Stimulated activated CD8-positive, alpha-beta memory T cell treated with anti-CD3 and anti-CD28 coated beads, Interleukin-7, amount 100 ng/mL, for 48 hours (primary cell): ENCODE data around the gene CIRBP.
"Not testable (repeated sequence)": the region's sequence is repeated elsewhere in the genome, so short reads cannot be mapped to it uniquely, and the experiment has no call there.

Source experiments
- DNase-seq, 2 donors: peaks; one replicate each; pipeline ENCODE4 v3.0.0-alpha.2; 2020; ENCODE audit warnings: low read depth in 1 of 2; ENCODE audit errors: extremely low read depth in 1 of 2

The CIRBP gene

DNA sequence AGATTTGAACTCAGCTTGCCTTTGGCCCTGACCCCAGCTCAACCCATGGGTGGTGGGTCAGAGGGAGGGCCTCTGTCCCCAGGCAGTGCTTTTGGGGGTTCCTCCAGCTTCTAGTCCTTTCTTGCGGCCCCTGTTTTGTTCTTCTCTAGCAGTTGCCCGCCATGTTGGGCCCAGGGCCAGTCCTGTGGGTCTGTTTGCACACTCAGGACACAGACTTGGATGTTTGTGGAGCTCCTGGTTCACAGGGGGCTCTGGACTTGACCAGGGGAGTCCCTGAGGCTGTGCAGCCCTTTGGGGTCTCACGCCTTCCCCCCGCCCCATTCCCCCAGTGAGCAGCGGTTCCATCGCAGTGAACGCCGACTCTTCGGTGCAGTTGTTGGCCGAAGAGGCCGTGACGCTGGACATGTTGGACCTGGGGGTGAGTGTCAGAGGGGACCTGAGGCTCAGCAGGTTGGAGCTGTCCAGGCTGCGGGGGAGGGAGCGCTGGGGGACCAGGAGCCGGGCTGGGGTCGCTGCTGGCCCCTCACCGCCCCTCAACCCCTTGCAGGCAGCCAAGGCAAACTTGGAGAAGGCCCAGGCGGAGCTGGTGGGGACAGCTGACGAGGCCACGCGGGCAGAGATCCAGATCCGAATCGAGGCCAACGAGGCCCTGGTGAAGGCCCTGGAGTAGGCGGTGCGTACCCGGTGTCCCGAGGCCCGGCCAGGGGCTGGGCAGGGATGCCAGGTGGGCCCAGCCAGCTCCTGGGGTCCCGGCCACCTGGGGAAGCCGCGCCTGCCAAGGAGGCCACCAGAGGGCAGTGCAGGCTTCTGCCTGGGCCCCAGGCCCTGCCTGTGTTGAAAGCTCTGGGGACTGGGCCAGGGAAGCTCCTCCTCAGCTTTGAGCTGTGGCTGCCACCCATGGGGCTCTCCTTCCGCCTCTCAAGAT, 25.1 kb upstream of the CIRBP start:
- DNase-seq: peak; percentile 71 to 75

DNA sequence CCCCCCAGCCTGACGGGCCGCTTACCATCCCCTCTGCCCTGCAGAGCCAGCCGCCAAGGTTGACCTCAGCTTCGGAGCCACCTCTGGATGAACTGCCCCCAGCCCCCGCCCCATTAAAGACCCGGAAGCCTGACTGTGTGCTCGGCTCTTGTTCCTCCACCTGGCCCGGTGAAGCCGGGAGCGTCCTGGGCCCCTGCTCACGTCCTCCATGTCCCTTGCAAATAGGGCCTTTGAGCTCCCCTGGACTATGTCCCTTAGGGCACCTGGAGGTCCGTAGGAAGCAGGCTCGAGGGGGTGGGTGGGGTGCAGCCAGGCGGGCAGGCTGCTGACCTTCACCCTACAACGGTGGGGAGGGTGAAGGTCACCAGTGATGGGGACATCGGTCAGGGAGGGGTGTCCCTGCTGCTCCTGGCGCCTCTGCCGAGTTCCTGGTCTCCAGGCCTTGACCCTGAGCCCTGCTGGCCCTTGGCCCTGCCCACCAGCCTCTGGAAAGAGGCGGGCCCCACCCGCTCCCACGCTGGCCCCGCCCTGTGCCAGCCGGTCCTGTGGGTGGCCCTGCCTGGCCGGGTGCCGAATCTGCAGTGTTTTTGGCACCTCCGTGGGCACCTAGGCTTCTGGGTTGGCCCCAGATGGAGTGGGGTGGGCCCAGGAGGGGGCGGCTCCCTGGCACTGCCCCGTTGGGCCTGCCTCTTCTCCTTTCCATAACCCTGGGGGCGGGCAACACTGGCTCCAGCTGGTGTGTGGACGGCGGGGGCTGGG, 24.3 kb upstream of the CIRBP start:
- no peak for DNase-seq

DNA sequence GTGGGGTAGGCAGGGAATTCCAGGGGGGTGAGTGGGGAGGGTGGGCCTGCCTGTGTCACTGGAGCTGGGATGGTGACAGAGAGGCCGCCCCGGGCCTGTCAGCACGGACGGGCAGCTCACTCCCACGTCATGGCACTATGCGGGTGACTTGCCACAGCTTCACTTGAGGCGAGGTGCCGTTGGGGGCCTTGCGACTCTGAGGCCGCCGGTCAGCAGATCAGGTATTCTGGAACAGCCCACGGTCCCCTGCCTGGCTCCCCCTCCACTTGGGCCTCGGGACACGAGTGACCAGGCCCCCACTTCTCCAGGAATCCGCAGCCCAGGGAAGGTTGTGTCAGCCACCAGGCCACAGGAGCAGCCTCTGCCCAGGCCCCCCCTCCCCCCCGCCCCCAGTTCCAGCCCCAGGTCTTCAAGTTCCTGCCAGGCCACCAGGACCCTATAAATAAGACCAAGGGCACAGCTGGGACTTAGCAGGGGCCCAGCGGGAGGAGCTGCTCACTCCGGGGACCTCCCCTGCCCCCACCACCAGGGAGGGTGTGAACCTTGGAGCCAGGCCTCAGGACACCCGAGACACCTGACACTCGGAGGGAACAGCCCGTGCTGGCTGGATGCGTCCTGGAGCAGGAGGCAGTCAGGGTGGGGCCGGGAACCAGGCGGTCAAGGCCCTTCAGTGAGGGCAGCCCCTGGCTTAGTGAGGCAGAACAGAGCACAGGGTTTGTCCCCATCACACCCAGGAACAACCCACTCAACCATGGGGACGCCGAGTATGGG, 23.5 kb upstream of the CIRBP start:
- DNase-seq: no peak

DNA sequence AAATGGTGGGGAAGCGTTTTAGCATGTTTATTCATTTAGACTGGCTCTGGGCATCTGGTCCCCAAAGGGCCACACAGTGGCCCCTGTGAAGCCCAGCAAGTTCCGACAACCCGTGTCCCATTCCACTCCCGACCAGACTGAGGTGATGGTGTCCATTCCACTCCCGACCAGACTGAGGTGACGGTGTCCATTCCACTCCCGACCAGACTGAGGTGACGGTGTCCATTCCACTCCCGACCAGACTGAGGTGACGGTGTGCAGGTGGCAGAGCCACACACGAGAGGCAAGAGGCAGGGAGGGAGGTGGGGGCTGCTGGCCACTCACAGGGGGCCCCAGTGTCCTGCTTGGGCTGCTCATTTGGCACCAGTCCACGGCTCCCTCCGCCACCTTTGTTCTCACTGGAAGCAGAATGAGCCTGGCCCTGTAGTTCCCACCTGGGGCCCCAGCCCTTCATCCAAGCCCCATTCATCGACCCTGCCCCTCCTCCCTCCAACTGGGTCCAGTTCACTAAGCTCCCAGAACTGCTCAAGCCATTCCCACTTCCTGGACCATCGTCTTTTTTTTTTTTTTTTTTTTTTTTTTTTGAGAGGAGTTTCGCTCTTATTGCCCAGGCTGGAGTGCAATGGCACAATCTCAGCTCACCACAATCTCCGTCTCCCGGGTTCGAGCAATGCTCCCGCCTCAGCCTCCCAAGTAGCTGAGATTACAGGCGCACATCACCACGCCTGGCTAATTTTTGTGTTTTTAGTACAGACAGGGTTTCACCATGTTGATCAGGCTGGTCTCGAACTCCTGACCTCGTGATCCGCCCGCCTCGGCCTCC, 22.7 kb upstream of the CIRBP start:
- DNase-seq: not testable (repeated sequence)

DNA sequence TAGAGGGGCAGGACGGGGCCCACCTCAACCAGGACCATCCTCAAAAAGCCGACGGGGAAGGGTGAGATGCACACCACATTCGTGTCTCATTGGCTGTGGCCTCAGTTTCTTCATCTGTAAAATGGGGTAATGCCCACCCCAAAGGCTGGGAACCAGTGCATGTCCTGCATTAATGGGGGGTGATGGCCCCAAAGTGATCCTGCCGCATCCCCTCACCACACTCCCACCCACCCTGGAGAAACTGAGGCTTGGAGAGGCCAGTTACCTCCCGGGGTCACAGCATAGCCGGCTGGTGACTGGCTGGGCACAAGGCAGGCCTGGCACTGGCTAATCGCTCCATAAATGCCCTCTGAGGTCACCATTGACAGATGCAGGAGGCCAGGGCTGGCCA, 21.4 kb upstream of the CIRBP start:
- DNase-seq: no peak

DNA sequence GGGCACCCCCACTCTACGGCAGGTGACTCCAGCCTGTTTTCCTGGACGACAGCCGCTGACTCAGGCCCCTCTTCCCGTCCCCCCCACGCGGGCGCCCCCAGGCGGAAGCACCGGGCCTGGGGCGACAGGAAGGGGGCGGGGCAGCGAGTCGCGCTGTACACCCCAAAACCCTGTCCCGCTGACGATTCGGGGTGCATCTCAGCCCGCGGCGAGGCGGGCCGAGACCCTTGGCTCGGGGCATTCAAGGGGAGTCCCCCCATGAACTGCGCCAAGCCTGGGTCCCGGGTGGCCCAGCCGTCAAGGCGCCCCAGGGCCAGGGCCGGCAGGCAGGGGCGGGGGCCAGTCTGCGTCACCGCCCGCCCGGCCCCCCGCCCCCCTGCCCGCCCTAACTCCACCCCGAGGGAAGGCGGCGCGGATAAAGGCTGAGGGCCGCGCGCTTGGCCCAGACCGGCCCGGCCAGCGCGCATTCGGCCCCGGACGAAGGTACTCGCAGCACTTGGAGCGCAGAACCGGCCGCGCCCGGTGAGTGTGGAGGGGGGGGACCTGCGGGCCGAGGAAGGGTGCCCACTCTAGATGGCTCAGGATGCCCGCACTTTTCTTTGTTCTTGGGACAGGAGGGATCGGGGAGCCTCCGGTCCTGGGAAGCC, 20.9 kb upstream of the CIRBP start, which contains the start of gene MIDN:
Gene MIDN, plus strand, starts transcription at position 445 of the 647 bp plus-strand sequence. CDS start 1,714 bp downstream, outside the sequence.
- peak in 1 of 2 donors; percentile 55 for DNase-seq

DNA sequence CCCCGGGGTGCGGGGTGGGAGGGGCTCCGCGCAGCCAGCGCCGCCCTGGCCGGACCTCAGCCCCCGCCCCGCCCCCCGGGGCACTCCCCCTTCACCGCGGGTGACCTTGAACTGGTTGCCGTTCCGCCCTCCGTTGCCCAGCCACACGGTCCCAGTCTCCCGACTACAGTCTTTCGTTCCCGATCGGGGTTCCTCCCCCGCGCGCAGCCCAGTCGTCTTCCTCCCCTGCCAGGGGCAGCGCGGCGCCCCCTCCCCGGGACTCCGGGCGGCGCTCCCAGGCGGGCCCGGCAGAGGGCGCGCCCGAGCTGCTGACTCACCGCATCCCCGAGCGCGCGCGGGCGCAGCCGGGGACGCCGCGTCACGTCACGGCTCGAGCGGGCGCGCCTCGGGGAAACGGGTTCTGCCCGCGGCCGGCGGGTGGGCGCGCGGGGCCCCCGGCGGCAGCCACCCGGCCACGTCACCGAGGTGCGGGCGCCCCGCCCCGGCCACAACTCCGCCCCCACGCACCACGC, 20.3 kb upstream of the CIRBP start:
- peak; percentile 64 to 70 for DNase-seq

DNA sequence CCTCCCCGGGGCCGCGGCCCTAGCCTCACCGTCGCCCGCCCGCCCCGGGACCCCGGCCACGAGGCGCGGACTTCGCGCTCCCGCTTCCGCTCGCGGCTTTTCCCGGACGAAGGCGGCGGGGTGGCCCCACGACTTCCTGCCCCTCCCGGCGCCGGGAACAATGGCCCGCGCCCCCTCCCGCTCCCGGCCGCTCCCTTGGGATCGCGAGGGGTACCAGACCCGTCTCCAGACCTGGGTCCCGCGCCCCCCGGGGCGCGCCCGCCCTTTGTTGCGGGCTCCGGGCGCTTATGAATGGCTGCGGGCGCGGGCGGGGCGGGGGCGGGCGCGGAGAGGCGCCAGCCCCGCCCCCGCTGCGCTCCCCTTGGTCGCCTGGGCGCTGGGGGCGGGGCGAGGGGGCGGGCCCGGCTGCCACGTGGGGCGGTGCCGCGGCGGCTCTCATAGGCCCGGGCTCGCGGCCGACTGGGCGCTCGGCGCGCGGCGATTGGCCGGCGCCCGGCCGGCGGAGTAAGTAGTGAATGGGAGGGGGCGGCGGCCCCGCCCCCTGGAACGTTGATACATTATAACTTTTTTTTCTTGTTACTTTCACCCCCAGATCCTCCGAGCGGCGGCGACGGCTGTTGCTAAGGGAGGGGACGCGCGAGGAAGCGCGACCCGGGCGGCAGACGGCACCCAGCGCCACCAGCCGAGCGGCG, 19.7 kb upstream of the CIRBP start:
- DNase-seq: peak; percentile 78 to 93

DNA sequence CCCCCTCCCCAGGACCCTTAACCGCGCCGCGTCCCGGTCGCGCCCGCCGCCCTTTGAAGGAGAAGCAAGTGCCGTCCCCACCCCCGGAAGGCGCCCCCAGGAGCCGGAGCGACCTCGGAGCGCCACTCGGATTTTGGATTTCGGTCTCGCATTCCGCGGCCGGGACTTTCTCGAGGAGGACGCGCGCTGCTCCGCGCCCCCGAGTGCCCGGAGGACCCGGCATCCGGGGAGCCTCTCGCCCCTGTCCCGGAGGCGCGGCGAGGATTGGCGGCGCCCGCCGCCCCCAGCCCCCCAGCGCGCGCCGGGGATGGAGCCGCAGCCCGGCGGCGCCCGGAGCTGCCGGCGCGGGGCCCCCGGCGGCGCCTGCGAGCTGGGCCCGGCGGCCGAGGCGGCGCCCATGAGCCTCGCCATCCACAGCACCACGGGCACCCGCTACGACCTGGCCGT, 19.1 kb upstream of the CIRBP start:
- no peak for DNase-seq

DNA sequence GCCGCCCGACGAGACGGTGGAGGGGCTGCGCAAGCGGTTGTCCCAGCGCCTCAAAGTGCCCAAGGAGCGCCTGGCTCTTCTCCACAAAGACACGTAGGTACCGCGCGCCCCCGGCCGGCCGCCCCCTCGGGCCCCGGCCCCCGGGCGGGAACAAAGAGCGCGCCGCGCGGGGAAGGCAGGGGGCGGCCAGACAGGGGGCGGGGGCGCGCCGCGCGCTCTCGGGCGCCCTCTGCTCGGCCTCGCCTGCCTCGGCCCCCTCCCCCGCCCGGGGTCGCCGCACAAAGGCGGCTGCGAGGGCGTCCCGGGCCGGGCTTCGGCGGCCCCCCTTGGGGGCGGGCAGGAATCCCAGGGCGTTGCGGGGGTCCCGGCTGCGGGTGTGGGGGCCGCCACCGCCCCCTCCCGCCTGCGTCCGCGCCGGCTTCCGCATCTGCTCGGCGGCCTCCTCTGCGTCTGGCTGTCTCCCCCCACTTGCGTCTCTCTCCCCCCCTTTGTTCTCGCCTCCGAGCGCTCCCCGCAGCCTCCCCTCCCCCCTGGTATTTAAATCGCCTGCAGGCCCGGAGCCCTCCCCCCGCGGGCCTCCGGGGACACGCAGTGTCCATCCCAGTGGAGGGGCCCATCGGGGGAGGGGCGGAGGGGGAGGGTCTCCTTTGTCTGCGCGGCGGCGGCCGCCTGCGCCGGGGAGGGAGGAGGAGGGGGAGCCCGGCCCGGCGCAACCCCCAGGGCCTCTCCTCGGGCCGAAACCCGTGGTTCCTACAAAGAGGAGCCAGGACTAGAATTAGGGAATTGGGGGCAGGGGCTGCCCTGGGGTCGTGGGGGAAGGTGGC, 18.5 kb upstream of the CIRBP start:
- no peak for DNase-seq

DNA sequence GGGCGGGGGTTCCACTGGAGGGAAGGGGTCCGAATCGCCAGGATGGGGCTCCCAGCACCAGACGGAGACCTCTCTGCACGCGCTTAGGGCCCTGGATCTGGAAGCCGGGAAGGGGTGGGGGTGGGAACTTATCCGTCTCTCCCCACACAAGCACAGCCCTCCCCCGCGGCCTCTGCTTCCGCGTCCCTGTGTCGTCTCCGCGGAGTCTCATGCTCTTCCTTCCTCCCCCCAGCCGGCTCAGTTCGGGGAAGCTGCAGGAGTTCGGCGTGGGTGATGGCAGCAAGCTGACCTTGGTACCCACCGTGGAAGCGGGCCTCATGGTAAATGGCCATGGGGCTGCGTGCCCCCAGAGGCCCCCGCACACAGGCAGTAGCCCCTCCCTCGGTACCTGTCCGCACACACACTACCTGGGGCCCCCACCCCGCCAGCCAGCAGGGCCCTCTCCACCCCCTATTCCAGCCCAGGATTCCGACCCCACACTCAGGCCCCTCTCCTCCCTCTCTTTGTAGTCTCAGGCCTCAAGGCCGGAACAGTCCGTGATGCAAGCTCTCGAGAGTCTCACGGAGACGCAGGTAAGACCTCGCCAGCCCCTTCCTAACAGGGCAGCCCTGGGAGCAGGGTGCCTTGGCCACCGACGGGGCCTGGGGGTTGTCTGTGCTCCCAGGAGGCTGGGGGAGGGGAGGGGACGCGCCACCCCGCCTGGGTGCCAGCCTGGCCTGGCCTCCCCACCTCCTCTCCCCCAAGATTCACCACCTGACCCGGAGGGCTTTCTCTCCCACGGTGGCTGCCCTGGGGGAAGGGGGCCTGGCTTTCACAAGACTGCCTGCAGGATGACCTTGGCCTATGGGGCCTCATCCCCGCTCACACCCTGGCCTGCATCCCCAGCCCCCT, 17.6 kb upstream of the CIRBP start:
- DNase-seq: peak in 1 of 2 donors; percentile 51

DNA sequence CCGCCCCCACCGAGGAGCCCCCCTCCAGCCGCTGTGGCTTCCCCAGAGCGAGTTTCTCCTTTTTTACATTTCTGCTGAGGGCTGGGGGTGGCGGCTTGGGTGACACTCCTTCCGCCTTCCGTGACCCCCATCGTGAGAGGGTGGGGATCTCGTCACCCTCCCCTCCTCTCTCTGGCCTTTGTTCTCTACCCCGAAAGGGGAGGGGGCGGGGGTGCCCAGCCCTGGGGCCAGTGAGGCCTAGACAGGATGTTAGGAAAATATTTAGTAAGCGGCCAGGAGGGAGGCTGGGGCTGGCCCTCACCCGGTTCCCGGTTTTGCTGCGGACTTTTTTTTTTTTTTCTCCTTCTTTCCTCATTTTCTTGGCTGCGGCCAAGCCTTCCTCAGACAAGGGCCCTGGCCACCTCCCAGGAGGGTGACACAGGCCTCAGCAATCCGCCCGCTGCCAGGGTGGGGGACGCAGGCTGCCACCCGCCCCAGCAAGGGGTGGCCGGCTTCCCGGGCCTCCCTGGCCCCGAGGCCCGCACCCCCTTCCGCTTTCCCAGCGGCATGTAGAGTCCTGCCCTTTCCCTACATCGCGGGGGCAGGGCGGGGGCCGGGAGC, 16.8 kb upstream of the CIRBP start:
- peak in 1 of 2 donors; percentile 64 for DNase-seq

DNA sequence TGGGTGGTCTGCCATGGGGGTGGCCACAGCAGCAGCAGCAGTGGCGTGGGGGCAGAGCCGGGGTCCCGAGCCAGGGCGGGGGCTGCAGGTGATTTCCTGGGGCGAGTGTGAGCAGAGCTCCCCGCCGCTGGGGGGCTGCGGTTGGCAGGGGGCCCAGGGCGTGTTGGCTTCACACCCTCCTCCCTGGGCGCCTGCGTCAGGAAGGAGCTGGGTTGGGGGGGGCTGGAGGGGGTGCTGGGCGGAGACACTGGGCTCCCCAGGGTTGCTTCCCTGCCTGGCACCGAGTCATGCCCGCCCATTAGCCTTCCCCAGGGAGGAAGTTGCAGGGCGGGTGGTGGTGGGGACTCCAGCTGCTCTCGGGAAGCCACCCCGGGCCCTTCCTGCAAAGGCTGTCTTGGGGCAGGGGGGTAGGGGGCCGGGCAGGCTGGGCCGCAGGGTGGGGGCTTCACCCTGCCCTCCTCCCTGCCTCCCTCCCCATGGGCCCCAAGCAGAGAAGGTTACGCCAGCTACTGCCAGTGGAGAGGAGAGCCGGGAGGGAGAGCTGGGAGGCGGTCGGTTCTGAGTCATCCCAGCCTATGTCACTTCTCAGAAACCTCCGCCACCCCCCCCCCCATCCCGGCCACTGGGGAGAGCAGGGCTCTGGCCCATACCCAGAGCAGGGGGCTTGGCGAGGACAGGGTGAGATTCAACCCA, 16.2 kb upstream of the CIRBP start:
- peak; percentile 69 to 83 for DNase-seq

DNA sequence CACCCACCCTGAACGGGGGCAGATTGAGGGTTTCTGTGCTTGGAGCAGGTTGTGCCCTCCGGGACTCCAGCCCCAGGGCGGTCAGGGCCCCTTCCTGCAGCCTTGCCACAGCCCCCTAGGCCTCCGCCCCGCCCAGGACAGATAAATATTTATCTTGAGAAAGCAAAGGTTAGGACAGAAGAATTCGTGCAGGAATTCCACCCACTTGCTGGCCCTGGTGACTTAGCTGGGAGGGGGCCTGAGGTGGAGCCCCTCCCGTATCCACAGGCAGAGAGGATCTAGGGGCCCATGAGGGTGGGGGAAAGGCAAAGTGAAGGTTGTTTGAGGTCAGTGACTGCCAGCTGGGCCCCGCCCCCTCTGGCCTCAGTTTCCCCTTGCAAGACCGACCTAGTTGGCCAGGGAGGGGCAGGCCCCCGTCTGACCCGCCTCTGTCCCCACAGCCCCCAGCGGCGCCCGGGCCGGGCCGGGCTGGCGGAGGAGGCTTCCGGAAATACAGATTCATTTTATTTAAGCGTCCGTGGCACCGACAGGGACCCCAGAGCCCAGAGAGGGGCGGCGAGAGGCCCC, 15.5 kb upstream of the CIRBP start:
- no peak for DNase-seq

DNA sequence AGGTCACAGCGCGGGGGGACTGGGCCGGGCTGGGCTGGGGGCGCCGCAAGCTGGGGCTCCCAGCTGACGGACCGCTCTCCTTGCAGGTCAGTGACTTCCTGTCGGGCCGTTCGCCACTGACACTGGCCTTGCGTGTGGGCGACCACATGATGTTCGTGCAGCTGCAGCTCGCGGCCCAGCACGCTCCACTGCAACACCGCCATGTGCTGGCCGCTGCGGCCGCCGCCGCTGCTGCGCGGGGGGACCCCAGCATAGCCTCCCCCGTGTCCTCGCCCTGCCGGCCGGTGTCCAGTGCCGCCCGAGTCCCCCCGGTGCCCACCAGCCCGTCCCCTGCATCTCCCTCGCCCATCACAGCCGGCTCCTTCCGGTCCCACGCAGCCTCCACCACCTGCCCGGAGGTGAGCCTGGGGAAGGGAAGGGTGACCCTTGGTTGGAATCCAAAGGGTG, 15.0 kb upstream of the CIRBP start:
- no peak for DNase-seq
